HepG2 (cell line): Measurements from ENCODE around the gene RARG. TPM values are rescaled to one million over a fixed set of nuclear protein-coding genes. Genes with fewer than 3 reads are reported as not detected.
A peak's percentile ranks its signal among the peaks of the same experiment; 100 is the strongest.

Experiments used
- AHR ChIP-seq: IDR thresholded peaks from 2 replicates; pipeline ENCODE4 v1.6.1; 2018; ENCODE audit warnings: missing genetic modification reagents, missing compliant biosample characterization
- ATF7-NPFF ChIP-seq: sonication (generic); formaldehyde crosslinking; IDR thresholded peaks from 2 replicates; pipeline ENCODE4 v1.8.1; 2023; ENCODE audit warnings: mild to moderate bottlenecking, low read depth, missing genetic modification reagents, moderate library complexity
- ELF4 ChIP-seq: sonication (generic); formaldehyde crosslinking; IDR thresholded peaks from 2 replicates; pipeline ENCODE4 v1.5.0; 2020; ENCODE audit warnings: missing genetic modification reagents, mild to moderate bottlenecking, moderate library complexity, borderline replicate concordance
- ERF ChIP-seq: IDR thresholded peaks from 2 replicates; pipeline ENCODE4 v1.6.1; 2018; ENCODE audit warnings: missing biosample characterization, missing genetic modification reagents
- FOXK1 ChIP-seq: sonication (generic); formaldehyde crosslinking; IDR thresholded peaks from 2 replicates; pipeline ENCODE4 v1.4.0; 2020; ENCODE audit warnings: low read depth, missing genetic modification reagents, borderline replicate concordance
- FOXO4 ChIP-seq: sonication (generic); formaldehyde crosslinking; conservative IDR thresholded peaks from 2 replicates; pipeline ENCODE4 v1.8.1; 2023; ENCODE audit warnings: missing genetic modification reagents
- GPBP1L1 ChIP-seq: sonication (generic); formaldehyde crosslinking; IDR thresholded peaks from 2 replicates; pipeline ENCODE4 v1.5.0; 2020; ENCODE audit warnings: mild to moderate bottlenecking, missing genetic modification reagents
- HES4 ChIP-seq: sonication (generic); formaldehyde crosslinking; IDR thresholded peaks from 2 replicates; pipeline ENCODE4 v1.9.0; 2021; ENCODE audit warnings: mild to moderate bottlenecking, missing genetic modification reagents, borderline replicate concordance
- MIER2 ChIP-seq: IDR thresholded peaks from 2 replicates; pipeline ENCODE4 v1.6.1; 2016; ENCODE audit warnings: missing biosample characterization, missing genetic modification reagents
- SRSF4 ChIP-seq: fragments of 200-400 bp; formaldehyde crosslinking; IDR thresholded peaks from one replicate; pipeline ENCODE4 v1.6.1; 2018; ENCODE audit warnings: mild to moderate bottlenecking, low read depth, low read length, moderate library complexity; ENCODE audit not compliant: poor library complexity, severe bottlenecking
- ZNF468 ChIP-seq: sonication (generic); formaldehyde crosslinking; IDR thresholded peaks from 2 replicates; pipeline ENCODE4 v1.8.0; 2022; ENCODE audit warnings: mild to moderate bottlenecking, moderate library complexity, missing genetic modification reagents
- polyA plus RNA-seq, 8 experiments: library from polyadenylated mRNA; depleted of rRNA in 3 of 8; stranded (reverse) in 7 of 8; unstranded in 1 of 8; fragments of >200 nt; fragmentation: Illumina TruSeq in 4 of 8; extraction: Trizol in 4 of 8; gene quantifications; 2 replicates each; pipeline versions ENCODE4 v1.2.1 to v1.2.3, GENCODE V29; 2011 to 2016; ENCODE audit warnings: low read depth in 4 of 8, missing spikeins in 1 of 8, mixed read lengths in 1 of 8; ENCODE audit not compliant: insufficient read depth in 1 of 8
- total RNA-seq, 5 experiments: library from RNA; depleted of rRNA; stranded (reverse); fragments of >200 nt; fragmentation: Illumina TruSeq; extraction: Trizol; gene quantifications; 2 replicates each; pipeline ENCODE4 v1.2.3, GENCODE V29; 2016; ENCODE audit warnings: low read depth in 1 of 5
- TF ChIP-seq, protein P1 (sequence below): sonication (generic); formaldehyde crosslinking; IDR thresholded peaks from 2 replicates; pipeline ENCODE4 v1.4.0; 2020; ENCODE audit warnings: mild to moderate bottlenecking, missing genetic modification reagents, borderline replicate concordance
- TF ChIP-seq, protein P2 (sequence below): sonication (generic); formaldehyde crosslinking; IDR thresholded peaks from 2 replicates; pipeline ENCODE4 v1.4.0; 2020; ENCODE audit warnings: missing genetic modification reagents, borderline replicate concordance

RARG gene
- total and polyA plus RNA-seq, 2 of the 13 experiments (the other 11 are each of a cell fraction or from before 2014, with no cell fraction given): 0.77 to 1.5 TPM

GRCh38 chr12:53174881-53175491 is 57.0 kb downstream of the RARG start (continued):
- TF ChIP-seq HES4 (CRISPR knock-in tag) (no peak), SRSF4 (no peak), ERF (CRISPR knock-in tag) (no peak), FOXK1 (no peak), ELF4 (no peak), AHR (CRISPR knock-in tag) (no peak), MIER2 (0 out of 2 replicates have a peak, but pooled peaks have one; percentile 59), ZNF468 (no peak), ATF7-NPFF (CRISPR knock-in tag) (no peak), GPBP1L1 (CRISPR knock-in tag) (no peak), FOXO4 (CRISPR knock-in tag) (no peak)
- TF ChIP-seq, protein P1, sequence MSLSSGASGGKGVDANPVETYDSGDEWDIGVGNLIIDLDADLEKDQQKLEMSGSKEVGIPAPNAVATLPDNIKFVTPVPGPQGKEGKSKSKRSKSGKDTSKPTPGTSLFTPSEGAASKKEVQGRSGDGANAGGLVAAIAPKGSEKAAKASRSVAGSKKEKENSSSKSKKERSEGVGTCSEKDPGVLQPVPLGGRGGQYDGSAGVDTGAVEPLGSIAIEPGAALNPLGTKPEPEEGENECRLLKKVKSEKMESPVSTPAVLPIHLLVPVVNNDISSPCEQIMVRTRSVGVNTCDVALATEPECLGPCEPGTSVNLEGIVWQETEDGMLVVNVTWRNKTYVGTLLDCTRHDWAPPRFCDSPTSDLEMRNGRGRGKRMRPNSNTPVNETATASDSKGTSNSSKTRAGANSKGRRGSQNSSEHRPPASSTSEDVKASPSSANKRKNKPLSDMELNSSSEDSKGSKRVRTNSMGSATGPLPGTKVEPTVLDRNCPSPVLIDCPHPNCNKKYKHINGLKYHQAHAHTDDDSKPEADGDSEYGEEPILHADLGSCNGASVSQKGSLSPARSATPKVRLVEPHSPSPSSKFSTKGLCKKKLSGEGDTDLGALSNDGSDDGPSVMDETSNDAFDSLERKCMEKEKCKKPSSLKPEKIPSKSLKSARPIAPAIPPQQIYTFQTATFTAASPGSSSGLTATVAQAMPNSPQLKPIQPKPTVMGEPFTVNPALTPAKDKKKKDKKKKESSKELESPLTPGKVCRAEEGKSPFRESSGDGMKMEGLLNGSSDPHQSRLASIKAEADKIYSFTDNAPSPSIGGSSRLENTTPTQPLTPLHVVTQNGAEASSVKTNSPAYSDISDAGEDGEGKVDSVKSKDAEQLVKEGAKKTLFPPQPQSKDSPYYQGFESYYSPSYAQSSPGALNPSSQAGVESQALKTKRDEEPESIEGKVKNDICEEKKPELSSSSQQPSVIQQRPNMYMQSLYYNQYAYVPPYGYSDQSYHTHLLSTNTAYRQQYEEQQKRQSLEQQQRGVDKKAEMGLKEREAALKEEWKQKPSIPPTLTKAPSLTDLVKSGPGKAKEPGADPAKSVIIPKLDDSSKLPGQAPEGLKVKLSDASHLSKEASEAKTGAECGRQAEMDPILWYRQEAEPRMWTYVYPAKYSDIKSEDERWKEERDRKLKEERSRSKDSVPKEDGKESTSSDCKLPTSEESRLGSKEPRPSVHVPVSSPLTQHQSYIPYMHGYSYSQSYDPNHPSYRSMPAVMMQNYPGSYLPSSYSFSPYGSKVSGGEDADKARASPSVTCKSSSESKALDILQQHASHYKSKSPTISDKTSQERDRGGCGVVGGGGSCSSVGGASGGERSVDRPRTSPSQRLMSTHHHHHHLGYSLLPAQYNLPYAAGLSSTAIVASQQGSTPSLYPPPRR (CRISPR knock-in tag): no peak; the same call in 1 of the 2 replicates
- TF ChIP-seq, protein P2, sequence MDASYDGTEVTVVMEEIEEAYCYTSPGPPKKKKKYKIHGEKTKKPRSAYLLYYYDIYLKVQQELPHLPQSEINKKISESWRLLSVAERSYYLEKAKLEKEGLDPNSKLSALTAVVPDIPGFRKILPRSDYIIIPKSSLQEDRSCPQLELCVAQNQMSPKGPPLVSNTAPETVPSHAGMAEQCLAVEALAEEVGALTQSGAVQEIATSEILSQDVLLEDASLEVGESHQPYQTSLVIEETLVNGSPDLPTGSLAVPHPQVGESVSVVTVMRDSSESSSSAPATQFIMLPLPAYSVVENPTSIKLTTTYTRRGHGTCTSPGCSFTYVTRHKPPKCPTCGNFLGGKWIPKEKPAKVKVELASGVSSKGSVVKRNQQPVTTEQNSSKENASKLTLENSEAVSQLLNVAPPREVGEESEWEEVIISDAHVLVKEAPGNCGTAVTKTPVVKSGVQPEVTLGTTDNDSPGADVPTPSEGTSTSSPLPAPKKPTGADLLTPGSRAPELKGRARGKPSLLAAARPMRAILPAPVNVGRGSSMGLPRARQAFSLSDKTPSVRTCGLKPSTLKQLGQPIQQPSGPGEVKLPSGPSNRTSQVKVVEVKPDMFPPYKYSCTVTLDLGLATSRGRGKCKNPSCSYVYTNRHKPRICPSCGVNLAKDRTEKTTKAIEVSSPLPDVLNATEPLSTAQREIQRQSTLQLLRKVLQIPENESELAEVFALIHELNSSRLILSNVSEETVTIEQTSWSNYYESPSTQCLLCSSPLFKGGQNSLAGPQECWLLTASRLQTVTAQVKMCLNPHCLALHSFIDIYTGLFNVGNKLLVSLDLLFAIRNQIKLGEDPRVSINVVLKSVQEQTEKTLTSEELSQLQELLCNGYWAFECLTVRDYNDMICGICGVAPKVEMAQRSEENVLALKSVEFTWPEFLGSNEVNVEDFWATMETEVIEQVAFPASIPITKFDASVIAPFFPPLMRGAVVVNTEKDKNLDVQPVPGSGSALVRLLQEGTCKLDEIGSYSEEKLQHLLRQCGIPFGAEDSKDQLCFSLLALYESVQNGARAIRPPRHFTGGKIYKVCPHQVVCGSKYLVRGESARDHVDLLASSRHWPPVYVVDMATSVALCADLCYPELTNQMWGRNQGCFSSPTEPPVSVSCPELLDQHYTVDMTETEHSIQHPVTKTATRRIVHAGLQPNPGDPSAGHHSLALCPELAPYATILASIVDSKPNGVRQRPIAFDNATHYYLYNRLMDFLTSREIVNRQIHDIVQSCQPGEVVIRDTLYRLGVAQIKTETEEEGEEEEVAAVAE (CRISPR knock-in tag): no peak
